ENCODE measurements around the gene PECR. TPM values are rescaled to one million over a fixed set of nuclear protein-coding genes. Genes with fewer than 3 reads are reported as not detected.
A peak's percentile ranks its signal among the peaks of the same experiment; 100 is the strongest.

Gene PECR
- 32.2 TPM for total RNA-seq

DNA sequence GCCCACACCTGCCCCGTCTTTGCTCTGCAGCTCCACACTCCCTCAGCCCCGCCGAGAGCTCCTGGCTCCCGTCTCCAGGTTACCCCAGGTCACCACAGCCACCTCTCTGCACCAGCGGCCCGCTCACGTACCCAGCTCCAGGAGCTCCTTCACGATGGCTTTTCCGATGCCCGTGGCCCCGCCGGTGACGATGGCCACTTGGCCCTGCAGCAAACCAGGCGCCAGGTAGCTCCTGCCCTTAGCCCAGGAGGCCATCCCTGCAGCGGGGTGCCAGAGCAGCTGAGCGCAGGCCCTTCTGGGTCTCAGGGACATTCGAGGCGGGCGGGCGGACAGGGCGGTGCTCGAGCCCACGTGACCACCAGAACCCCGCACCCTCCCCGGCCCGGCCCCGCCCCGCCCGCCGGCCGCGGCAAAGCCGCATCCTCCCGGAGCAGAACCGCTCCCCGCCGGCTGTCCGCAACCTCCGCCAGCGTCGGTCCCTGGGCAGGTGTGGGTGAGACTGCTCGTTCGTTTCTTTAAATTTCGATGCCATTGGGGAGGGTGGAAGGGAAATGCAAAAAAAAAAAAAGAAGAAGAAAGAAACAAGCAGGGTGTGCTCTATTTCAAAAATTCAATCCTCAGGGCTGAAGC lies at the start of gene PECR, which contains the start of gene TMEM169:
PECR (minus strand) TSS at position 323 of the 630 bp plus-strand sequence; CDS start at position 255, 68 bp downstream.
TMEM169 (plus strand) TSS at position 433 of the 630 bp plus-strand sequence. CDS start 14,045 bp downstream, outside the sequence.
- H3K27ac ChIP-seq: no peak within 1 kb of the TSS
- intact Hi-C loops (cut with DNase I): loop anchor here (2.0 kb wide), 1 partner anchor 27 kb away; the partner anchor contains the start of gene XRCC5

DNA sequence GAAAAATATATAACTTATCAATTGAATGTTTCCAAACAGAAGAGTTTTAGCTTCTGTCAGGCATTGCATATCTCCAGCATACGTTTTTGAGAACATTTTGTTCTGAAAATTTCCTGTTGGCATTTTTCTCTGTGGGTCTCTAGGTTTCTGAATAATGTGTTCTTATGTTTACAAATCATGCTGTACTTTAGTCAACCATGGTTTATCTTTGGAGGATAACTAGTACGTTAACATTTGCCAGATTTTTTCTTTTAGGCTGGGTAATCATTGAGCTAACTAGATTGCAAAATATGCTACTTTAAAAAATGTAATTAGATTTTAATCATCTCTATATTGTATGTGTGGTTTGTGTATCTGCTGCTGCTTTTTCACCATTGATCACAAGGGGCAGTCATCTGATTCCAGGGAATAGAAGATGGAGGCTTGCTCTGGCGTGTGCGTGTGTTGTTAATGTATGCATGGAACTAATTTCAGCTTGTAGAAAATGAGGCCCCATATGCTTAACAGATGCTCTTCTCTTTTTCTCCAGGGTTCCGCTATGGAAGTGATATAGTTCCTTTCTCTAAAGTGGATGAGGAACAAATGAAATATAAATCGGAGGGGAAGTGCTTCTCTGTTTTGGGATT lies 48.9 kb upstream of the PECR start:
- H3K4me1 ChIP-seq: no peaks in the 10 kb centered on the region
- no peaks in the 10 kb centered on the region for H3K27me3 ChIP-seq
- DNase-seq (ENCODE audit: low spot score in 2 of 2): no peak
- no peak overlapping the region for H3K27ac ChIP-seq
- H3K36me3 ChIP-seq: peaks cover 84 to 97% of the 10 kb centered on the region in 2 donors
- no peaks in the 10 kb centered on the region for H3K9me3 ChIP-seq
- TF ChIP-seq, protein P1, sequence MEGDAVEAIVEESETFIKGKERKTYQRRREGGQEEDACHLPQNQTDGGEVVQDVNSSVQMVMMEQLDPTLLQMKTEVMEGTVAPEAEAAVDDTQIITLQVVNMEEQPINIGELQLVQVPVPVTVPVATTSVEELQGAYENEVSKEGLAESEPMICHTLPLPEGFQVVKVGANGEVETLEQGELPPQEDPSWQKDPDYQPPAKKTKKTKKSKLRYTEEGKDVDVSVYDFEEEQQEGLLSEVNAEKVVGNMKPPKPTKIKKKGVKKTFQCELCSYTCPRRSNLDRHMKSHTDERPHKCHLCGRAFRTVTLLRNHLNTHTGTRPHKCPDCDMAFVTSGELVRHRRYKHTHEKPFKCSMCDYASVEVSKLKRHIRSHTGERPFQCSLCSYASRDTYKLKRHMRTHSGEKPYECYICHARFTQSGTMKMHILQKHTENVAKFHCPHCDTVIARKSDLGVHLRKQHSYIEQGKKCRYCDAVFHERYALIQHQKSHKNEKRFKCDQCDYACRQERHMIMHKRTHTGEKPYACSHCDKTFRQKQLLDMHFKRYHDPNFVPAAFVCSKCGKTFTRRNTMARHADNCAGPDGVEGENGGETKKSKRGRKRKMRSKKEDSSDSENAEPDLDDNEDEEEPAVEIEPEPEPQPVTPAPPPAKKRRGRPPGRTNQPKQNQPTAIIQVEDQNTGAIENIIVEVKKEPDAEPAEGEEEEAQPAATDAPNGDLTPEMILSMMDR (IDR thresholded peaks at IDR 0.05): no peak
- no peak overlapping the region for H3K4me3 ChIP-seq
- intact Hi-C loops (cut with DNase I): no loop called here

More for the DNA sequence above, at the start of gene PECR, which contains the start of gene TMEM169:
- H3K27me3 ChIP-seq: no peaks in the 10 kb centered on the region
- H3K36me3 ChIP-seq: no peaks in the 10 kb centered on the region
- peak within 1 kb of the TSS; percentile 52 to 69 for H3K4me3 ChIP-seq
- DNase-seq (ENCODE audit: low spot score in 2 of 2): peak; percentile 36 to 81
- TF ChIP-seq, protein P1 (IDR thresholded peaks at IDR 0.05): no peak
- H3K4me1 ChIP-seq: peaks cover 0 to 9% of the 10 kb centered on the region in 2 donors
- H3K9me3 ChIP-seq: no peaks in the 10 kb centered on the region

DNA sequence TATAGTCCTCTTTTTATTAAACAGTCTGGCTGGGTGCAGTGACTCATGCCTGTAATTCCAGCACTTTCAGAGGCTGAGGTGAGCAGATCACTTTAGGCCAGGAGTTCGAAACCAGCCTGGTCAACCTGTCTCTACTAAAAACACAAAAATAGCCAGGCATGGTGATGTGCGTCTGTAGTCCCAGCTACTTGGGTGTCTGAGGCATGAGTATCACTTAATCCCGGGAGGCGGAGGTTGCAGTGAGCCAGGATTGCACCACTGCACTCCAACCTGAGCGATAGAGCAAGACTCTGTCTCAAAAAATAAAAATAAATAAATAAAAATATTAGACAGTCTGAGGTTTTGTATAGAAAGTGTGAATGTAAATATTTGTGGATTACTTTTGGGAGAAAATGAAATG lies 45.3 kb upstream of the PECR start:
- Histone ChIP-seq H3K9me3 (no peaks in the 10 kb centered on the region), H3K4me3 (no peak overlapping the region), H3K27me3 (no peaks in the 10 kb centered on the region), H3K4me1 (no peaks in the 10 kb centered on the region), H3K36me3 (peaks cover 81 to 97% of the 10 kb centered on the region in 2 donors), H3K27ac (no peak overlapping the region)
- intact Hi-C loops (cut with DNase I): no loop called here
- TF ChIP-seq, protein P1 (IDR thresholded peaks at IDR 0.05): no peak
- no peak for DNase-seq (ENCODE audit: low spot score in 2 of 2)

DNA sequence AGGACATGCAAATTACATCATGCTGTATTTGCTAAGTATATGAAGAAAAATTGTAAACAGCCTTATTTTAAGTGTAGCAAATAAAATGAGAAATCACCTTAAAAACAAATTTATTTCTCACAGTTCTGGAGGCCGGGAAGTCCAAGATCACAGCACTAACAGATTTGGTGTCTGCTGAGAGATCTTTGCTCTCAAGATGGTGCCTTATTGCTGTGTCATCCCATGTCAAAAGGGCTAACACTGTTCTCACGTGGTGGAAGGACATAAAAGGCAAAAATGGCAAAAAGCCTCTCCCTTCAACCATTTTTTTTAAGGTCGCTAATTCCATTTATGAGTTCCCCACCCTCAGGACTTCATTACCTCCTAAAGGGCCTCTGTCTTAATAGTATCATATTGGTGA lies 39.6 kb upstream of the PECR start:
- H3K27me3 ChIP-seq: no peaks in the 10 kb centered on the region
- DNase-seq (ENCODE audit: low spot score in 2 of 2): no peak
- H3K36me3 ChIP-seq: peaks cover 73 to 92% of the 10 kb centered on the region in 2 donors
- no peak overlapping the region for H3K27ac ChIP-seq
- H3K9me3 ChIP-seq: no peaks in the 10 kb centered on the region
- TF ChIP-seq, protein P1 (IDR thresholded peaks at IDR 0.05): no peak
- no peaks in the 10 kb centered on the region for H3K4me1 ChIP-seq
- intact Hi-C loops (cut with DNase I): no loop called here
- H3K4me3 ChIP-seq: no peak overlapping the region

DNA sequence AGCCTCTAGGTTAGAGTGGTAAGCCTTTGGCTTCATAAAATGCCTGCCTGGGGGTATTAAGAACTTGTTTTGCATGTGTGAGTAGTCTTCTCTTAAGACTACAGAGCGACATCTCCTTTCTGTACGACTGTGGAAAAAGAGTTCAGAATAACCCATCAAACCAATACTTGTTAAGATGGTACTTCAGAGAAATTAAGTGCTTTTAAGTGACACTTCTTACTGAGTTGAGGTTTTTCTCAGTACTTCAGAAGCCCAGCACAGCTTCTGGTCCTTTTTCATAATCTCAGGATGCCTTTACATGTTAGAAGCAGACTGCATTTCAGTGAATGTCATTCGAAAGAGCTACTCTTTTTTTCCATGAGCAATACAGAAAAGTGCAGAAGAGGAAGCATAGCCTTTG lies 38.4 kb upstream of the PECR start:
- Histone ChIP-seq H3K36me3 (peaks cover 60 to 79% of the 10 kb centered on the region in 2 donors), H3K27ac (no peak overlapping the region), H3K4me1 (peaks cover 0 to 6% of the 10 kb centered on the region in 2 donors), H3K4me3 (no peak overlapping the region), H3K9me3 (no peaks in the 10 kb centered on the region), H3K27me3 (no peaks in the 10 kb centered on the region)
- intact Hi-C loops (cut with DNase I): loop anchor here (5.0 to 10.0 kb wide), 2 partner anchors 292 to 805 kb away; partner anchors contain the start of genes ATIC and SMARCAL1
- no peak for DNase-seq (ENCODE audit: low spot score in 2 of 2)
- TF ChIP-seq, protein P1 (IDR thresholded peaks at IDR 0.05): no peak
